K562 (cell line): Measurements from ENCODE around the gene ZNF672. TPM values are rescaled to one million over a fixed set of nuclear protein-coding genes. Genes with fewer than 3 reads are reported as not detected.

Experiments
- DACH1 ChIP-seq: fragments of 450-650 bp; IDR thresholded peaks from 2 replicates; pipeline ENCODE4 v1.6.1; 2018; ENCODE audit not compliant: partially characterized antibody
- FOXA1 ChIP-seq: fragments of 450-650 bp; IDR thresholded peaks from 2 replicates; pipeline ENCODE4 v1.6.1; 2016; ENCODE audit warnings: mild to moderate bottlenecking, borderline replicate concordance
- MAFF ChIP-seq: IDR thresholded peaks from 2 replicates; pipeline ENCODE4 v1.6.1; 2012; ENCODE audit warnings: low read length, improper control_type of control experiment
- MECOM ChIP-seq: fragments of 250-450 bp; sonication (Bioruptor Pico); IDR thresholded peaks from 2 replicates; pipeline ENCODE4 v1.8.0; 2022; ENCODE audit warnings: inconsistent platforms
- MED1 ChIP-seq: sonication (generic); formaldehyde crosslinking; IDR thresholded peaks from 2 replicates; pipeline ENCODE4 v1.8.1; 2023; ENCODE audit warnings: missing genetic modification reagents, borderline replicate concordance
- PHB2 ChIP-seq: fragments of 450-650 bp; IDR thresholded peaks from 2 replicates; pipeline ENCODE4 v1.6.1; 2017; ENCODE audit warnings: low read depth
- RFX7 ChIP-seq: fragments of 250-450 bp; sonication (Bioruptor Pico); IDR thresholded peaks from 2 replicates; pipeline ENCODE4 v1.5.1; 2021; ENCODE audit warnings: mild to moderate bottlenecking
- TAL1 ChIP-seq: fragments of 450-650 bp; IDR thresholded peaks from 2 replicates; pipeline ENCODE4 v1.6.1; 2016; ENCODE audit warnings: mild to moderate bottlenecking
- U2AF1 ChIP-seq: fragments of 200-400 bp; formaldehyde crosslinking; optimal IDR thresholded peaks from 2 replicates; pipeline ENCODE3; 2017; ENCODE audit warnings: mild to moderate bottlenecking, low read depth, low read length, moderate library complexity
- YY1 ChIP-seq, 3 experiments: IDR thresholded peaks; 2 replicates each; pipeline ENCODE4 v1.6.1; 2011; ENCODE audit warnings: low read length in 2 of 3, mild to moderate bottlenecking in 2 of 3, moderate library complexity in 2 of 3, borderline replicate concordance in 1 of 3, control low read depth in 1 of 3, low read depth in 1 of 3; ENCODE audit not compliant: insufficient read depth in 3 of 3, insufficient replicate concordance in 2 of 3, control insufficient read depth in 1 of 3, insufficient read length in 1 of 3; ENCODE audit errors: extremely low read depth in 1 of 3
- ZNF197 ChIP-seq: fragments of 200-800 bp; sonication (Bioruptor generic); IDR thresholded peaks from 2 replicates; pipeline ENCODE4 v1.6.1; 2016; ENCODE audit warnings: low read depth, missing genetic modification characterization, missing compliant biosample characterization
- polyA plus RNA-seq, 8 experiments: library from polyadenylated mRNA; depleted of rRNA in 4 of 8; stranded (reverse) in 5 of 8; unstranded in 3 of 8; fragments of >200 nt; fragmentation: Nextera tagmentation in 2 of 8; fragmentation: Illumina TruSeq in 1 of 8; extraction: Ambion mirVana in 2 of 8; extraction: Trizol in 1 of 8; gene quantifications; 2 replicates each; pipeline versions ENCODE4 v1.2.1 to v1.2.3, GENCODE V29; 2011 to 2014; ENCODE audit warnings: inconsistent platforms in 1 of 8, missing spikeins in 1 of 8
- total RNA-seq, 7 experiments: library from RNA; depleted of rRNA in 6 of 7; stranded (reverse); fragments of >200 nt in 6 of 7; fragmentation: Illumina TruSeq in 2 of 7; extraction: Trizol in 2 of 7; gene quantifications; 2 replicates each; pipeline versions ENCODE4 v1.2.1 to v1.2.3, GENCODE V29; 2011 to 2021; ENCODE audit warnings: low replicate concordance in 1 of 7
- TF ChIP-seq, protein P1 (sequence below), 2 experiments: fragments of 450-650 bp in 1 of 2; sonication (generic) in 1 of 2; formaldehyde crosslinking in 1 of 2; IDR thresholded peaks; 2 replicates each; pipeline versions ENCODE4 v1.7.1 to v1.9.0; 2016 to 2022; ENCODE audit warnings: inconsistent platforms in 1 of 2, mild to moderate bottlenecking in 1 of 2, missing genetic modification reagents in 1 of 2
- TF ChIP-seq, protein P2 (sequence below): fragments of 250-450 bp; sonication (Bioruptor Pico); IDR thresholded peaks from 2 replicates; pipeline ENCODE4 v1.4.0; 2020; ENCODE audit warnings: mild to moderate bottlenecking, moderate library complexity

The ZNF672 gene
- total and polyA plus RNA-seq, 9 of the 15 experiments (the other 6 are each of a cell fraction or from before 2014, with no cell fraction given) = 1.9 to 57.9 (median 24.1) TPM

DNA sequence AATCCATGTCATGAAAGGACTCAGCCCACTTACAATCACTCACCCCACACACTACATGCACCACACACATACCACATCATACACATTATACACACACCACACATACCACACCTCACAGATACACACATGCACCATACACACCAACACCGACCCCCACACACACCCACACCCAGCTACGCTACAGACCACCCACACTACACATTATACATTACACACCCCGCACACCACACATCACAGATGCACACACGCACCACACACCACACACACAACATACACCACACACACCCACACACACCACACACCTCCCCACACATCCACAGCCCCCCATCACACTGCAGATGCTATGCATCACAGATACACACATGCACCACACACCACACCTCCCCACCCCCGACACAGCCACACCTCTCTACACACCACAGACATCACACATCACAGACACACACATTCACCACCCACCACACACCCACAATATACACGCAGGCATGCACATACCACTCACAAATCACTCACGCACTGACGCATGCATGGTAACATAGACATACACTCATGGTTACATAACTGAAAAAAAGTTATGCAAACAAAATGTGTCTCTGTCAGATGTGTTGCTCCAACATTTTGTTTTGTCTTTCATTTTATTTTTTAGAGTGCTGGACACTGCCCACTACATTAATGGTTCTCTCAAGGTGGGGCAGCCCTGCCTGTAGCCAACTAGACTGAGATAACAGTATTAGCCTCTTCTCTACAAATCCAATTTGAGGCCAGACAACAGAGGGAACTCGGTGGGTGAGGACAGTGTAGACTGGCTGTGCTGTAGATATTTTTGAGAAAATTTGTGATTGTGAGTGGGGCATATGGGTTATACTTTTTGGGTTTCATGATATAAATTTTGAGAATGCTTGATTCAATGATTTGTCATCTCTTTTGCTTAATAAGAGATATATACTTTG lies 52.8 kb downstream of the ZNF672 start (continued):
- TF ChIP-seq, protein P1, sequence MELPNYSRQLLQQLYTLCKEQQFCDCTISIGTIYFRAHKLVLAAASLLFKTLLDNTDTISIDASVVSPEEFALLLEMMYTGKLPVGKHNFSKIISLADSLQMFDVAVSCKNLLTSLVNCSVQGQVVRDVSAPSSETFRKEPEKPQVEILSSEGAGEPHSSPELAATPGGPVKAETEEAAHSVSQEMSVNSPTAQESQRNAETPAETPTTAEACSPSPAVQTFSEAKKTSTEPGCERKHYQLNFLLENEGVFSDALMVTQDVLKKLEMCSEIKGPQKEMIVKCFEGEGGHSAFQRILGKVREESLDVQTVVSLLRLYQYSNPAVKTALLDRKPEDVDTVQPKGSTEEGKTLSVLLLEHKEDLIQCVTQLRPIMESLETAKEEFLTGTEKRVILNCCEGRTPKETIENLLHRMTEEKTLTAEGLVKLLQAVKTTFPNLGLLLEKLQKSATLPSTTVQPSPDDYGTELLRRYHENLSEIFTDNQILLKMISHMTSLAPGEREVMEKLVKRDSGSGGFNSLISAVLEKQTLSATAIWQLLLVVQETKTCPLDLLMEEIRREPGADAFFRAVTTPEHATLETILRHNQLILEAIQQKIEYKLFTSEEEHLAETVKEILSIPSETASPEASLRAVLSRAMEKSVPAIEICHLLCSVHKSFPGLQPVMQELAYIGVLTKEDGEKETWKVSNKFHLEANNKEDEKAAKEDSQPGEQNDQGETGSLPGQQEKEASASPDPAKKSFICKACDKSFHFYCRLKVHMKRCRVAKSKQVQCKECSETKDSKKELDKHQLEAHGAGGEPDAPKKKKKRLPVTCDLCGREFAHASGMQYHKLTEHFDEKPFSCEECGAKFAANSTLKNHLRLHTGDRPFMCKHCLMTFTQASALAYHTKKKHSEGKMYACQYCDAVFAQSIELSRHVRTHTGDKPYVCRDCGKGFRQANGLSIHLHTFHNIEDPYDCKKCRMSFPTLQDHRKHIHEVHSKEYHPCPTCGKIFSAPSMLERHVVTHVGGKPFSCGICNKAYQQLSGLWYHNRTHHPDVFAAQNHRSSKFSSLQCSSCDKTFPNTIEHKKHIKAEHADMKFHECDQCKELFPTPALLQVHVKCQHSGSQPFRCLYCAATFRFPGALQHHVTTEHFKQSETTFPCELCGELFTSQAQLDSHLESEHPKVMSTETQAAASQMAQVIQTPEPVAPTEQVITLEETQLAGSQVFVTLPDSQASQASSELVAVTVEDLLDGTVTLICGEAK (IDR thresholded peaks at IDR 0.05) = peak; percentile 42; the same call in 1 of the 2 replicates
- TF ChIP-seq, protein P1 (CRISPR knock-in tag; IDR thresholded peaks at IDR 0.05) = peak; percentile 46; the same call in 1 of the 2 replicates
- TF ChIP-seq U2AF1 (no peak), TAL1 (no peak), FOXA1 (no peak), RFX7 (CRISPR knock-in tag) (no peak), PHB2 (peak; percentile 49; the same call in 1 of the 2 replicates), YY1 (IDR thresholded peaks at IDR 0.05; ENCODE audit: borderline replicate concordance in 1 of 3, control insufficient read depth in 1 of 3, extremely low read depth in 1 of 3, insufficient read depth in 3 of 3, insufficient read length in 1 of 3, insufficient replicate concordance in 2 of 3, low read depth in 1 of 3, low read length in 2 of 3) (no peak), MECOM (CRISPR knock-in tag) (no peak), ZNF197 (CRISPR knock-in tag) (no peak), DACH1 (no peak), MAFF (no peak), MED1 (CRISPR knock-in tag) (no peak)
- TF ChIP-seq, protein P2, sequence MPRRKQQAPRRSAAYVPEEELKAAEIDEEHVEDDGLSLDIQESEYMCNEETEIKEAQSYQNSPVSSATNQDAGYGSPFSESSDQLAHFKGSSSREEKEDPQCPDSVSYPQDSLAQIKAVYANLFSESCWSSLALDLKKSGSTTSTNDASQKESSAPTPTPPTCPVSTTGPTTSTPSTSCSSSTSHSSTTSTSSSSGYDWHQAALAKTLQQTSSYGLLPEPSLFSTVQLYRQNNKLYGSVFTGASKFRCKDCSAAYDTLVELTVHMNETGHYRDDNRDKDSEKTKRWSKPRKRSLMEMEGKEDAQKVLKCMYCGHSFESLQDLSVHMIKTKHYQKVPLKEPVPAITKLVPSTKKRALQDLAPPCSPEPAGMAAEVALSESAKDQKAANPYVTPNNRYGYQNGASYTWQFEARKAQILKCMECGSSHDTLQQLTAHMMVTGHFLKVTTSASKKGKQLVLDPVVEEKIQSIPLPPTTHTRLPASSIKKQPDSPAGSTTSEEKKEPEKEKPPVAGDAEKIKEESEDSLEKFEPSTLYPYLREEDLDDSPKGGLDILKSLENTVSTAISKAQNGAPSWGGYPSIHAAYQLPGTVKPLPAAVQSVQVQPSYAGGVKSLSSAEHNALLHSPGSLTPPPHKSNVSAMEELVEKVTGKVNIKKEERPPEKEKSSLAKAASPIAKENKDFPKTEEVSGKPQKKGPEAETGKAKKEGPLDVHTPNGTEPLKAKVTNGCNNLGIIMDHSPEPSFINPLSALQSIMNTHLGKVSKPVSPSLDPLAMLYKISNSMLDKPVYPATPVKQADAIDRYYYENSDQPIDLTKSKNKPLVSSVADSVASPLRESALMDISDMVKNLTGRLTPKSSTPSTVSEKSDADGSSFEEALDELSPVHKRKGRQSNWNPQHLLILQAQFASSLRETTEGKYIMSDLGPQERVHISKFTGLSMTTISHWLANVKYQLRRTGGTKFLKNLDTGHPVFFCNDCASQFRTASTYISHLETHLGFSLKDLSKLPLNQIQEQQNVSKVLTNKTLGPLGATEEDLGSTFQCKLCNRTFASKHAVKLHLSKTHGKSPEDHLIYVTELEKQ = 0 out of 2 replicates have a peak, but pooled peaks have one; percentile 59
